GM12892 (cell line): Measurements from ENCODE around the gene CCL23.

ENCODE experiments used
- POLR2A ChIP-seq: IDR thresholded peaks from 2 replicates; pipeline ENCODE4 v1.6.1; 2011; ENCODE audit warnings: low read depth, low read length, control low read depth
- POLR2AphosphoS5 ChIP-seq: IDR thresholded peaks from 2 replicates; pipeline ENCODE4 v1.6.1; 2011; ENCODE audit warnings: low read depth, low read length, control low read depth
- TAF1 ChIP-seq: IDR thresholded peaks from 2 replicates; pipeline ENCODE4 v1.6.1; 2011; ENCODE audit warnings: low read depth, mild to moderate bottlenecking, control low read depth, low read length, borderline replicate concordance

GRCh38 chr17:36001862-36002603 is 15.7 kb downstream of the CCL23 start:
- TF ChIP-seq POLR2A (no peak), POLR2AphosphoS5 (no peak), TAF1 (no peak)
